ENCODE data around the gene SCGB1A1.

The SCGB1A1 gene

GRCh38 chr11:62398011-62398994 lies 20.5 kb upstream of the SCGB1A1 start:
- Histone ChIP-seq H3K9me3 (ENCODE audit: control insufficient read depth in 1 of 2, low read length in 2 of 2) (no peaks in the 10 kb centered on the region), H3K4me1 (ENCODE audit: control insufficient read depth in 1 of 2, insufficient read depth in 2 of 2, low read length in 2 of 2) (peaks cover 15 to 43% of the 10 kb centered on the region in 2 donors), H3K36me3 (ENCODE audit: control insufficient read depth in 1 of 2, insufficient read depth in 2 of 2, low read length in 2 of 2) (no peaks in the 10 kb centered on the region), H3K27me3 (ENCODE audit: control insufficient read depth in 1 of 2, insufficient read depth in 2 of 2, low read length in 2 of 2) (no peaks in the 10 kb centered on the region), H3K27ac (ENCODE audit: low read depth, low read length) (no peak overlapping the region), H3K4me3 (ENCODE audit: low read depth in 1 of 2, low read length in 2 of 2) (no peak overlapping the region), H3K9ac (ENCODE audit: low read depth in 1 of 2, low read length in 2 of 2) (no peak overlapping the region)

- H3K36me3 ChIP-seq (ENCODE audit: control insufficient read depth in 1 of 2, insufficient read depth in 2 of 2, low read length in 2 of 2) = no peaks in the 10 kb centered on the region
- no peak overlapping the region for H3K9ac ChIP-seq (ENCODE audit: low read depth in 1 of 2, low read length in 2 of 2)
- H3K27me3 ChIP-seq (ENCODE audit: control insufficient read depth in 1 of 2, insufficient read depth in 2 of 2, low read length in 2 of 2) = no peaks in the 10 kb centered on the region
- no peaks in the 10 kb centered on the region for H3K9me3 ChIP-seq (ENCODE audit: control insufficient read depth in 1 of 2, low read length in 2 of 2)
- H3K4me3 ChIP-seq (ENCODE audit: low read depth in 1 of 2, low read length in 2 of 2) = no peak overlapping the region
- peaks cover 15 to 43% of the 10 kb centered on the region in 2 donors for H3K4me1 ChIP-seq (ENCODE audit: control insufficient read depth in 1 of 2, insufficient read depth in 2 of 2, low read length in 2 of 2)
- H3K27ac ChIP-seq (ENCODE audit: low read depth, low read length) = no peak overlapping the region
Observed at GRCh38 chr11:62399172-62399877, 19.5 kb upstream of the SCGB1A1 start.

- H3K9ac ChIP-seq (ENCODE audit: low read depth in 1 of 2, low read length in 2 of 2) = no peak overlapping the region
- no peaks in the 10 kb centered on the region for H3K27me3 ChIP-seq (ENCODE audit: control insufficient read depth in 1 of 2, insufficient read depth in 2 of 2, low read length in 2 of 2)
- no peaks in the 10 kb centered on the region for H3K36me3 ChIP-seq (ENCODE audit: control insufficient read depth in 1 of 2, insufficient read depth in 2 of 2, low read length in 2 of 2)
- no peak overlapping the region for H3K27ac ChIP-seq (ENCODE audit: low read depth, low read length)
- peaks cover 17 to 43% of the 10 kb centered on the region in 2 donors for H3K4me1 ChIP-seq (ENCODE audit: control insufficient read depth in 1 of 2, insufficient read depth in 2 of 2, low read length in 2 of 2)
- H3K4me3 ChIP-seq (ENCODE audit: low read depth in 1 of 2, low read length in 2 of 2) = no peak overlapping the region
- H3K9me3 ChIP-seq (ENCODE audit: control insufficient read depth in 1 of 2, low read length in 2 of 2) = no peaks in the 10 kb centered on the region
Observed at GRCh38 chr11:62399878-62400266, 19.0 kb upstream of the SCGB1A1 start.

- Histone ChIP-seq H3K9me3 (ENCODE audit: control insufficient read depth in 1 of 2, low read length in 2 of 2) (no peaks in the 10 kb centered on the region), H3K27me3 (ENCODE audit: control insufficient read depth in 1 of 2, insufficient read depth in 2 of 2, low read length in 2 of 2) (no peaks in the 10 kb centered on the region), H3K4me3 (ENCODE audit: low read depth in 1 of 2, low read length in 2 of 2) (no peak overlapping the region), H3K27ac (ENCODE audit: low read depth, low read length) (no peak overlapping the region), H3K36me3 (ENCODE audit: control insufficient read depth in 1 of 2, insufficient read depth in 2 of 2, low read length in 2 of 2) (no peaks in the 10 kb centered on the region), H3K4me1 (ENCODE audit: control insufficient read depth in 1 of 2, insufficient read depth in 2 of 2, low read length in 2 of 2) (peaks cover 18 to 42% of the 10 kb centered on the region in 2 donors), H3K9ac (ENCODE audit: low read depth in 1 of 2, low read length in 2 of 2) (no peak overlapping the region)
Observed at GRCh38 chr11:62400281-62400680, 18.6 kb upstream of the SCGB1A1 start.

GRCh38 chr11:62400760-62401159 lies 18.1 kb upstream of the SCGB1A1 start:
- H3K36me3 ChIP-seq (ENCODE audit: control insufficient read depth in 1 of 2, insufficient read depth in 2 of 2, low read length in 2 of 2) = no peaks in the 10 kb centered on the region
- no peaks in the 10 kb centered on the region for H3K9me3 ChIP-seq (ENCODE audit: control insufficient read depth in 1 of 2, low read length in 2 of 2)
- H3K4me3 ChIP-seq (ENCODE audit: low read depth in 1 of 2, low read length in 2 of 2) = no peak overlapping the region
- H3K4me1 ChIP-seq (ENCODE audit: control insufficient read depth in 1 of 2, insufficient read depth in 2 of 2, low read length in 2 of 2) = peaks cover 15 to 40% of the 10 kb centered on the region in 2 donors
- H3K27me3 ChIP-seq (ENCODE audit: control insufficient read depth in 1 of 2, insufficient read depth in 2 of 2, low read length in 2 of 2) = no peaks in the 10 kb centered on the region
- no peak overlapping the region for H3K9ac ChIP-seq (ENCODE audit: low read depth in 1 of 2, low read length in 2 of 2)
- no peak overlapping the region for H3K27ac ChIP-seq (ENCODE audit: low read depth, low read length)

- peaks cover 15 to 40% of the 10 kb centered on the region in 2 donors for H3K4me1 ChIP-seq (ENCODE audit: control insufficient read depth in 1 of 2, insufficient read depth in 2 of 2, low read length in 2 of 2)
Observed at GRCh38 chr11:62401356-62401755, 17.5 kb upstream of the SCGB1A1 start.

GRCh38 chr11:62401811-62402210 lies 17.0 kb upstream of the SCGB1A1 start:
- peaks cover 15 to 40% of the 10 kb centered on the region in 2 donors for H3K4me1 ChIP-seq (ENCODE audit: control insufficient read depth in 1 of 2, insufficient read depth in 2 of 2, low read length in 2 of 2)
- no peak overlapping the region for H3K9ac ChIP-seq (ENCODE audit: low read depth in 1 of 2, low read length in 2 of 2)
- H3K27me3 ChIP-seq (ENCODE audit: control insufficient read depth in 1 of 2, insufficient read depth in 2 of 2, low read length in 2 of 2) = no peaks in the 10 kb centered on the region

More at GRCh38 chr11:62401356-62401755, 17.5 kb upstream of the SCGB1A1 start:
- no peaks in the 10 kb centered on the region for H3K36me3 ChIP-seq (ENCODE audit: control insufficient read depth in 1 of 2, insufficient read depth in 2 of 2, low read length in 2 of 2)
- H3K9ac ChIP-seq (ENCODE audit: low read depth in 1 of 2, low read length in 2 of 2) = no peak overlapping the region
- H3K4me3 ChIP-seq (ENCODE audit: low read depth in 1 of 2, low read length in 2 of 2) = peak overlapping the region in 1 of 2 donors; percentile 16
- no peaks in the 10 kb centered on the region for H3K9me3 ChIP-seq (ENCODE audit: control insufficient read depth in 1 of 2, low read length in 2 of 2)
- no peak overlapping the region for H3K27ac ChIP-seq (ENCODE audit: low read depth, low read length)
- no peaks in the 10 kb centered on the region for H3K27me3 ChIP-seq (ENCODE audit: control insufficient read depth in 1 of 2, insufficient read depth in 2 of 2, low read length in 2 of 2)

GRCh38 chr11:62402226-62402959 lies 16.4 kb upstream of the SCGB1A1 start:
- H3K9me3 ChIP-seq (ENCODE audit: control insufficient read depth in 1 of 2, low read length in 2 of 2) = no peaks in the 10 kb centered on the region
- no peak overlapping the region for H3K27ac ChIP-seq (ENCODE audit: low read depth, low read length)
- no peaks in the 10 kb centered on the region for H3K36me3 ChIP-seq (ENCODE audit: control insufficient read depth in 1 of 2, insufficient read depth in 2 of 2, low read length in 2 of 2)
- H3K4me1 ChIP-seq (ENCODE audit: control insufficient read depth in 1 of 2, insufficient read depth in 2 of 2, low read length in 2 of 2) = peaks cover 15 to 40% of the 10 kb centered on the region in 2 donors
- no peaks in the 10 kb centered on the region for H3K27me3 ChIP-seq (ENCODE audit: control insufficient read depth in 1 of 2, insufficient read depth in 2 of 2, low read length in 2 of 2)
- peak overlapping the region in 1 of 2 donors; percentile 16 for H3K4me3 ChIP-seq (ENCODE audit: low read depth in 1 of 2, low read length in 2 of 2)
- peak overlapping the region in 1 of 2 donors; percentile 43 for H3K9ac ChIP-seq (ENCODE audit: low read depth in 1 of 2, low read length in 2 of 2)

More at GRCh38 chr11:62401811-62402210, 17.0 kb upstream of the SCGB1A1 start:
- Histone ChIP-seq H3K36me3 (ENCODE audit: control insufficient read depth in 1 of 2, insufficient read depth in 2 of 2, low read length in 2 of 2) (no peaks in the 10 kb centered on the region), H3K4me3 (ENCODE audit: low read depth in 1 of 2, low read length in 2 of 2) (peak overlapping the region in 1 of 2 donors; percentile 16), H3K27ac (ENCODE audit: low read depth, low read length) (no peak overlapping the region), H3K9me3 (ENCODE audit: control insufficient read depth in 1 of 2, low read length in 2 of 2) (no peaks in the 10 kb centered on the region)

GRCh38 chr11:62402960-62403730 lies 15.7 kb upstream of the SCGB1A1 start:
- H3K9me3 ChIP-seq (ENCODE audit: control insufficient read depth in 1 of 2, low read length in 2 of 2) = no peaks in the 10 kb centered on the region
- no peak overlapping the region for H3K4me3 ChIP-seq (ENCODE audit: low read depth in 1 of 2, low read length in 2 of 2)
- no peaks in the 10 kb centered on the region for H3K27me3 ChIP-seq (ENCODE audit: control insufficient read depth in 1 of 2, insufficient read depth in 2 of 2, low read length in 2 of 2)
- no peaks in the 10 kb centered on the region for H3K36me3 ChIP-seq (ENCODE audit: control insufficient read depth in 1 of 2, insufficient read depth in 2 of 2, low read length in 2 of 2)
- no peak overlapping the region for H3K27ac ChIP-seq (ENCODE audit: low read depth, low read length)
- H3K4me1 ChIP-seq (ENCODE audit: control insufficient read depth in 1 of 2, insufficient read depth in 2 of 2, low read length in 2 of 2) = peaks cover 15 to 40% of the 10 kb centered on the region in 2 donors
- no peak overlapping the region for H3K9ac ChIP-seq (ENCODE audit: low read depth in 1 of 2, low read length in 2 of 2)
